Pancreas (tissue), 10 donors: ENCODE results near the gene GOT2. TPM values are rescaled to one million over a fixed set of nuclear protein-coding genes. Genes with fewer than 3 reads are reported as not detected.

Experiments used
- ATAC-seq, 4 donors: fragments of 200-7000 bp; cut with Tn5 transposase; one replicate each; pipeline versions ENCODE4 v1.8.0 to v1.9.1; 2020; ENCODE audit warnings: mild to moderate bottlenecking in 4 of 4, moderate library complexity in 4 of 4
- DNase-seq, 6 donors: peaks; one replicate each; pipeline ENCODE4 v3.0.0-alpha.2; 2020
- FAIRE-seq: peaks from 2 replicates; lab custom pipeline; 2012; peaks lifted over from hg19 to GRCh38; lab: Jason Lieb, UNC
- H3K27ac ChIP-seq, 4 donors: fragments of 200-600 bp; sonication (generic); 1 replicate in 3 of 4; 2 replicates in 1 of 4; pipeline versions ENCODE4 v1.5.0 to v1.8.0; 2020
- H3K27me3 ChIP-seq, 4 donors: fragments of 200-600 bp; one replicate each; pipeline ENCODE4 v1.8.0; 2021
- H3K36me3 ChIP-seq, 3 donors: fragments of 200-600 bp; sonication (generic) in 1 of 3; one replicate each; pipeline versions ENCODE4 v1.5.0 to v1.8.0; 2020 to 2021
- H3K4me1 ChIP-seq, 3 donors: fragments of 200-600 bp; one replicate each; pipeline ENCODE4 v1.8.0; 2021
- H3K4me3 ChIP-seq, 4 donors: fragments of 200-600 bp; sonication (generic) in 2 of 4; one replicate each; pipeline versions ENCODE4 v1.5.0 to v1.8.0; 2020 to 2021
- H3K9me3 ChIP-seq, 4 donors: fragments of 200-600 bp; one replicate each; pipeline ENCODE4 v1.8.0; 2021
- WGBS, 2 donors: extraction: QIAGEN DNeasy Blood & Tissue Kit; methylation state at CpG; one replicate each; pipeline ENCODE4 v1.1.7; 2013; 5-methylcytosine and 5-hydroxymethylcytosine counted together
- intact Hi-C, 3 donors: fragments of 100-400 bp; cut with DNase I; formaldehyde crosslinking; loops; one replicate each; pipeline versions ENCODE4 v1.11.1 to v1.14.2; 2022
- polyA plus RNA-seq, 2 donors: library from polyadenylated mRNA; stranded (reverse); fragments of 200-250 nt; gene quantifications; one replicate each; pipeline ENCODE4 v1.2.3, GENCODE V29; 2013
- total RNA-seq, 6 donors: library from RNA; stranded (reverse); fragmentation: NEBNext Ultra II Directional in 4 of 6; extraction: Animal tissue kit (Norgen Biotek cat#: 25700) in 4 of 6; gene quantifications; one replicate each; pipeline versions ENCODE4 v1.2.1 to v1.2.4, GENCODE V29; 2021 to 2023
- TF ChIP-seq, protein P1 (sequence below), 4 donors: fragments of 200-600 bp; sonication (generic) in 3 of 4; IDR thresholded peaks; one replicate each; pipeline versions ENCODE4 v1.5.0 to v1.8.0; 2021; ENCODE audit warnings: antibody characterized with exemption in 4 of 4
- donor health status: healthy with polysubstance abuse.
- donor health status: DM: no; HTN: no; CAD: no; lungs with moderate emphysema.
- donor health status: DM: no; HTN: no; CAD: no.
- donor health status: control.
- donor health status: control.
- donor health status: Bipolar disorder and iron deficiency.
- donor health status: DM: yes; HTN: yes; CAD: no.
- donor health status: DM: no; HTN: no; CAD: no.
- donor health status: DM: no; HTN: no; CAD: no.
- donor health status: DM: yes; HTN: yes; CAD: no.

Gene GOT2
- total and polyA plus RNA-seq, 8 donors: 17.8 to 34.5 (median 27.8) TPM

DNA sequence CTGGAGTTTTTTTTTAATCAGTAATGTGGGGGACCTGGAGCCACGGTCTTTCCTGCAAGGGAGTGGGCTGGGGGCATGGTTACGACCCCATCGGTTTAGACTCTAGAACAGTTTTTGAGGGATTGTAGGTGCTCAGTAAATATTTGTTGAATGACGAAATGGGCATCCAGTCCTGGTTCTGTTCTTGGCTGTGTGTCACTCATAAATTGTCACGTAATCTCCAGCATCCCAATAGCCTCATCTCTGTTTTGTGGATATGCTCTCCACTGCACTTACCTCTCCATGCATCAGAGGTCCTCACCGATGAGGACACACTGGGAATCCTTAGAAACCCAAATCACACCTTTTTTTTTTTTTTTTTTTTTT is 49.0 kb downstream of the GOT2 start:
- 74 to 79% methylated on average over 6 of the region's 6 CpGs for WGBS, 2 donors
- ATAC-seq: peak in 2 of 4 donors; percentile 5 to 10

DNA sequence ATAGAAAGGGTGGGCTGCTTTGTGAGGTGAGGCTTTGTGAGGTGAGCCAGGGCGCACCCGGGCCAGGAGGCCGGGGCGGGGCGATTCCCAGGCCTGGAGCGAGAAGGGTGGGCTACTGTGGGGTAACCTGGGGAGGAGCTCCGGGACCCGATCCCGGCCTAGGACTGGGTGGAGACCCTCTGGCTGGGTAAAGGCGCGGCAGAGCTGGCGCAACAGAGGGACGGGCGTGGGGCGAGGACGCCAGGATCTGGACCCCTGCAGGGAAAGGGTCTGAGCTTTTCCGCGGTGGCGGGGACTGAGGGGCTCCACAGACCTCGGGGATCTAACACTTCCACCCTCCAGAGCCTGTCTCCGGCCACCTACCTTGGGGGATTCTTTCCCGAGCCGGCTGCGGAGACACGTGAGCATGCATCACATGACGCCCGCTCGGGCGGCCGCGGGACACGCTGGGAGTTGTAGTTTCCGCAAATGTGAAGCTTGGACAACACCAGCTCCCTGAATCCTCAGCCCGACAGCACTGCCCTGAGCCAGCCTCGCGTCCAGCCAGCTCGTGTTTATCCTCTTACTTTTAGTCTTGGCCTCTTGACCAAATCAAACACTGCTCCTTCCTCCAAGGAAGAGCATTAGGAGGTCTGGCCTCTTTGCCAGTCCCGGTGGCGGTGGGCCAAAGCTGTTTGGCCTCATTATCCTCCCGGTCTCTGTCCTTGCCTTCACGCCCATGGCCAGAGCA is 49.6 kb downstream of the GOT2 start, which contains the start of gene SLC38A7:
Gene SLC38A7, minus strand, starts transcription at position 417 of the 730 bp plus-strand sequence. CDS start 4,644 bp downstream, outside the sequence.
- peak; percentile 72 to 92 (median 81) for DNase-seq
- H3K27me3 ChIP-seq: no peaks in the 10 kb centered on the region
- TF ChIP-seq, protein P1, sequence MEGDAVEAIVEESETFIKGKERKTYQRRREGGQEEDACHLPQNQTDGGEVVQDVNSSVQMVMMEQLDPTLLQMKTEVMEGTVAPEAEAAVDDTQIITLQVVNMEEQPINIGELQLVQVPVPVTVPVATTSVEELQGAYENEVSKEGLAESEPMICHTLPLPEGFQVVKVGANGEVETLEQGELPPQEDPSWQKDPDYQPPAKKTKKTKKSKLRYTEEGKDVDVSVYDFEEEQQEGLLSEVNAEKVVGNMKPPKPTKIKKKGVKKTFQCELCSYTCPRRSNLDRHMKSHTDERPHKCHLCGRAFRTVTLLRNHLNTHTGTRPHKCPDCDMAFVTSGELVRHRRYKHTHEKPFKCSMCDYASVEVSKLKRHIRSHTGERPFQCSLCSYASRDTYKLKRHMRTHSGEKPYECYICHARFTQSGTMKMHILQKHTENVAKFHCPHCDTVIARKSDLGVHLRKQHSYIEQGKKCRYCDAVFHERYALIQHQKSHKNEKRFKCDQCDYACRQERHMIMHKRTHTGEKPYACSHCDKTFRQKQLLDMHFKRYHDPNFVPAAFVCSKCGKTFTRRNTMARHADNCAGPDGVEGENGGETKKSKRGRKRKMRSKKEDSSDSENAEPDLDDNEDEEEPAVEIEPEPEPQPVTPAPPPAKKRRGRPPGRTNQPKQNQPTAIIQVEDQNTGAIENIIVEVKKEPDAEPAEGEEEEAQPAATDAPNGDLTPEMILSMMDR (IDR thresholded peaks at IDR 0.05): no peak
- FAIRE-seq: no peak
- ATAC-seq: peak; percentile 96 to 98 (median 98)
- 5 to 6% methylated on average over 40 to 41 of the region's 41 CpGs for WGBS, 2 donors
- no peaks in the 10 kb centered on the region for H3K36me3 ChIP-seq
- intact Hi-C loops: no loop called here
- H3K4me3 ChIP-seq: peak within 1 kb of the TSS; percentile 61 to 96 (median 93)
- peak within 1 kb of the TSS in 2 of 4 donors; percentile 10 to 63 for H3K27ac ChIP-seq
- H3K4me1 ChIP-seq: peaks cover 0 to 12% (median 0%) of the 10 kb centered on the region in 3 donors
- H3K9me3 ChIP-seq: no peaks in the 10 kb centered on the region

More for the DNA sequence above, 49.0 kb downstream of the GOT2 start:
- Histone ChIP-seq H3K27ac (no peak overlapping the region), H3K27me3 (no peaks in the 10 kb centered on the region), H3K4me3 (peak overlapping the region in 3 of 4 donors; percentile 61 to 96 (median 94)), H3K9me3 (no peaks in the 10 kb centered on the region), H3K4me1 (peaks cover 0 to 12% (median 0%) of the 10 kb centered on the region in 3 donors), H3K36me3 (no peaks in the 10 kb centered on the region)
- FAIRE-seq (no peak), DNase-seq (no peak)
- intact Hi-C loops: no loop called here
- TF ChIP-seq, protein P1 (IDR thresholded peaks at IDR 0.05): no peak

DNA sequence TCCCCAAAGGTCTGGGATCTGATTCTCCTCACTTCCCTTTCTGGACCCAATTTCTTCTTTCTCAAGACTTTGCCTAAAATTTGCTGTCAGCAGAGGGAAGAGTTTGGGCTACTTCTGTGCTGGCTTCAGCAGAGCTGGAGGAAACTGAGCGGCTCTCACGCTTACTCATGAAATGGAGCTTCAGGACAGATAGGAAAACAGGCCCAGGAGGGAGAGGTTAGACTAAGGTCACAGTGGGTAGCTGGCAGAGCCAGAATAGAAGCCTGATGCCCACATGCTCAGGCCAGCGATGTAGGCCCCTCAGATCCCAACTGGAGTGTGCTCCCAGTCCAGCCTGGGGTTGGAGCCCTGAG is 50.1 kb downstream of the GOT2 start:
- intact Hi-C loops: no loop called here
- H3K9me3 ChIP-seq: no peaks in the 10 kb centered on the region
- DNase-seq: no peak

DNA sequence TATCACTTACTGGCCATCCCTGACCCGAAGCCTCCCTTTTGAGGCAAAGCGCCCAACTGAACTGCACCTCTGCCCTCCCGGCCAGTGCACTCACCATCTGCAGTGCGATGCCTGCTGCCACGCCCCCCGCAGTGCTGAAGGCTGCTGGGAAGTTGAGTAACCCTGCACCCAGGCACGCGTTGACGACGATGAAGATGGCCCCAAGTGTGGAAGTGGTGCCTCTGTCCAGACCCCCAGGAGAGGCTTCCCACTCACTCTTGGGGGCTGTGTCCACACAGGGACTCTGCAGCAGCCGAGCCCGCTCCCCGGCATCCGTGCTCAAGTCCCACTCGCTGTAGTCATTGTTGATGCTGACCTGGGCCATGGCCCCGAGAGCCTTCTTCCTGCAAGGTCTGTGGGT is 54.4 kb downstream of the GOT2 start:
- FAIRE-seq (no peak), ATAC-seq (no peak), DNase-seq (no peak)
- no peak overlapping the region for H3K27ac ChIP-seq
- peaks cover 0 to 9% (median 0%) of the 10 kb centered on the region in 3 donors for H3K4me1 ChIP-seq
- intact Hi-C loops: no loop called here
- H3K9me3 ChIP-seq: no peaks in the 10 kb centered on the region
- WGBS, 2 donors: 92 to 96% methylated on average over 16 of the region's 16 CpGs
- TF ChIP-seq, protein P1 (IDR thresholded peaks at IDR 0.05): no peak
- no peak overlapping the region for H3K4me3 ChIP-seq
- no peaks in the 10 kb centered on the region for H3K27me3 ChIP-seq
- no peaks in the 10 kb centered on the region for H3K36me3 ChIP-seq

More for the DNA sequence above, 50.1 kb downstream of the GOT2 start:
- TF ChIP-seq, protein P1 (IDR thresholded peaks at IDR 0.05): no peak
- no peaks in the 10 kb centered on the region for H3K27me3 ChIP-seq
- 3 to 14% methylated on average over 3 of the region's 3 CpGs for WGBS, 2 donors
- H3K27ac ChIP-seq: peak overlapping the region in 1 of 4 donors; percentile 63
- no peaks in the 10 kb centered on the region for H3K36me3 ChIP-seq
- FAIRE-seq (no peak), ATAC-seq (peak in 3 of 4 donors; percentile 47 to 51 (median 50))
- H3K4me1 ChIP-seq: peaks cover 0 to 12% (median 0%) of the 10 kb centered on the region in 3 donors
- peak overlapping the region; percentile 61 to 96 (median 93) for H3K4me3 ChIP-seq

DNA sequence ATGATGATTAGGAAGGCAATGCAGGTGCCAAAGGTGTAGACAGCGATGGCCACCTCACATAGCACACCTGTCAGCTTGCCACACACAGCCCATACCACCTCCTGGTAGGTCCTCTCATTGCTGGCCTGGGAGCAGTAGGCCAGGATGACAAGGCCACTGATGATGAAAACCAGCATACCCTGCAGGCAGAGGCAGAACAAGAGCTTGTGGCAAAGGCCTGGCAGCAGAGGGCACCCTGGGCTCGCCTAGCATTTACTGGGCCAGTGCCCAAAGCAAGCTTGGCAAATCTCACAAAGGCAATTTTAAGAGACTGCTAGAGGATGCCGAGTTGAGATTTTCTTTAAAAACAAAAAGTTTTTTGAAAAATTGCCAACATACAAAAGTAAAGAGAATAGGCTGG is 55.4 kb downstream of the GOT2 start:
- intact Hi-C loops: no loop called here
- WGBS, 2 donors: 58 to 62% methylated on average over 3 of the region's 3 CpGs
- FAIRE-seq (no peak), ATAC-seq (peak in 3 of 4 donors; percentile 44 to 73 (median 67)), DNase-seq (peak in 1 of 6 donors; percentile 50)
- H3K9me3 ChIP-seq: no peaks in the 10 kb centered on the region
- TF ChIP-seq, protein P1 (IDR thresholded peaks at IDR 0.05): no peak
- no peaks in the 10 kb centered on the region for H3K27me3 ChIP-seq
- peaks cover 0 to 4% (median 0%) of the 10 kb centered on the region in 3 donors for H3K4me1 ChIP-seq
- H3K27ac ChIP-seq: no peak overlapping the region
- H3K36me3 ChIP-seq: no peaks in the 10 kb centered on the region
- H3K4me3 ChIP-seq: no peak overlapping the region
